ENCODE results near the gene RXRA. TPM values are rescaled to one million over a fixed set of nuclear protein-coding genes. Genes with fewer than 3 reads are reported as not detected.

Gene RXRA
- total RNA-seq, 4 donors from 2014 or later = 53.3 to 87.8 (median 69.6) TPM

DNA sequence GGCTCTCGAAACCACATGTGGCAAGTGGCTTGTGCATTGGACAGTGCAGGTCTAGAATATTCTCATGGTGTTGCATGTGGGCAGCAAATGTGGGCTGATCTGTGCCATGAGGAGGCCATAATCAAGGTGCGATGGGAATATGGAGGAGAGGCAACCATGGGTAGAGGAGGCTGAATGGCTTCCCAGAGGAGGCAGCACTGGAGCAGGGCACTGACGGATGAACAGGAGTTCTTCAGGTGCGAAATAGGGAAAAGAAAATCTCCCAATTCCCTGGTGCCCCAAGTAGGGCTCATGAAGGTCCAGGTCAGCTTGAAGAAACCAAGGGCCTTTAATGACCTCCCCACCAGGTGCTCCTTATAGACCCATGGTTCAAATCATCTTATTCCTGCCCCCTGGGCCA lies 126.5 kb downstream of the RXRA start:
- ATAC-seq (ENCODE audit: low FRiP score) (no peak), DNase-seq (ENCODE audit: low spot score) (no peak)
- TF ChIP-seq, protein P1, sequence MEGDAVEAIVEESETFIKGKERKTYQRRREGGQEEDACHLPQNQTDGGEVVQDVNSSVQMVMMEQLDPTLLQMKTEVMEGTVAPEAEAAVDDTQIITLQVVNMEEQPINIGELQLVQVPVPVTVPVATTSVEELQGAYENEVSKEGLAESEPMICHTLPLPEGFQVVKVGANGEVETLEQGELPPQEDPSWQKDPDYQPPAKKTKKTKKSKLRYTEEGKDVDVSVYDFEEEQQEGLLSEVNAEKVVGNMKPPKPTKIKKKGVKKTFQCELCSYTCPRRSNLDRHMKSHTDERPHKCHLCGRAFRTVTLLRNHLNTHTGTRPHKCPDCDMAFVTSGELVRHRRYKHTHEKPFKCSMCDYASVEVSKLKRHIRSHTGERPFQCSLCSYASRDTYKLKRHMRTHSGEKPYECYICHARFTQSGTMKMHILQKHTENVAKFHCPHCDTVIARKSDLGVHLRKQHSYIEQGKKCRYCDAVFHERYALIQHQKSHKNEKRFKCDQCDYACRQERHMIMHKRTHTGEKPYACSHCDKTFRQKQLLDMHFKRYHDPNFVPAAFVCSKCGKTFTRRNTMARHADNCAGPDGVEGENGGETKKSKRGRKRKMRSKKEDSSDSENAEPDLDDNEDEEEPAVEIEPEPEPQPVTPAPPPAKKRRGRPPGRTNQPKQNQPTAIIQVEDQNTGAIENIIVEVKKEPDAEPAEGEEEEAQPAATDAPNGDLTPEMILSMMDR (IDR thresholded peaks at IDR 0.05) = no peak

DNA sequence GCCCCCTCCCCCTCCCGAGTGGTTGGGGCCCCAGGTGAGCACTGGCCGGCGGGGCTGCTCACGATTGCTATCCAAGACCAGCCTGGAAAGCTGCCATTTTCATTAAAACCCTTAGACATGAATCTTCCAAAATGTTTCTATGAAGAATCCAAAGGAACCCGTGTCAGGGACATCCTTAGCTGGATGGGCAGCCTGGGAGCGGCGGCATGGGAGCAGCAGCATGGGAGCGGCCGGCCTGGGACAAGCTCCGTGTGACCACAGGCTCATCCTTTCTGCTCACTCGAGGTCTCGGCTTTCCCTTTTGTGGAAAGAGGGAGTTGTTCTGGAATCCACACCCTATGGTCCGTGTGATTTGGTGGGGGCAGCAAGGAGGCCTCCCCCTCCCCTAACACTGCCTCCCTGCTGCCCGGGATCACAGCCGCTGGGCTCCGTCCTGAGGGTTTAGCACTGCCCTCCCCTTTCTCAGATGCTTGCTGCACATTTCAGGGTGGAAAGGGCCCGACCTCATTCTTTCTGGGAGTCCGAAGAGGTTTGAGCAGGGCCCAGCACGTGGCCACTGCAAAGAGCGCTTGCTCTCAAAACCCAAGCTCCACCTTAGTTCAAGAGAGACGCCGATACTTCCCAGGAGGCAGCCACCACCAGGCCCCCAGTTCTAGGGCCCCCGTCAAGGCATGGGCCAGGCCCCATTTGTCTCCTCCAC lies 127.7 kb downstream of the RXRA start:
- TF ChIP-seq, protein P1 (IDR thresholded peaks at IDR 0.05) = no peak
- no peak for DNase-seq (ENCODE audit: low spot score)

DNA sequence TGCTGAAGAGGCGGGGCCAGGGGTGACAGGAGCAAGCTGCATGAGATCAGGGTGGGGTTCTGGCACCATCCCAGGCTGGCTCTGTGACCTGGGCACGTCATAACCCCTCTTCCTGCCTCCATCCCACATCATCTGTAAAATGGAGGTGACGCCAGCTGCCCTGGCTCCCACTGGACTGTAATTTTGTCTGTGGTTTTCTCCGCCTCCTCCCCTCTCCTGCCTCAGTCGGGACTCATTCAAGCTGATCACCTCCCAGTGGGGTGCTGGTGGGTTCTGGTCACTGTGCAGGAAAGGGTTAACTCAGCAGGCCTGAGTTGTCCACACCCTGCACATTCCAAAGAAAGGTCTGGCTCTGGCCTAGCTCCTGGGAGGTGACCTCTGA lies 128.2 kb downstream of the RXRA start:
- DNase-seq (ENCODE audit: low spot score) (no peak), ATAC-seq (ENCODE audit: low FRiP score) (no peak)
- TF ChIP-seq, protein P1 (IDR thresholded peaks at IDR 0.05) = no peak

More for the DNA sequence above, 127.7 kb downstream of the RXRA start:
- ATAC-seq (ENCODE audit: low FRiP score) = no peak

DNA sequence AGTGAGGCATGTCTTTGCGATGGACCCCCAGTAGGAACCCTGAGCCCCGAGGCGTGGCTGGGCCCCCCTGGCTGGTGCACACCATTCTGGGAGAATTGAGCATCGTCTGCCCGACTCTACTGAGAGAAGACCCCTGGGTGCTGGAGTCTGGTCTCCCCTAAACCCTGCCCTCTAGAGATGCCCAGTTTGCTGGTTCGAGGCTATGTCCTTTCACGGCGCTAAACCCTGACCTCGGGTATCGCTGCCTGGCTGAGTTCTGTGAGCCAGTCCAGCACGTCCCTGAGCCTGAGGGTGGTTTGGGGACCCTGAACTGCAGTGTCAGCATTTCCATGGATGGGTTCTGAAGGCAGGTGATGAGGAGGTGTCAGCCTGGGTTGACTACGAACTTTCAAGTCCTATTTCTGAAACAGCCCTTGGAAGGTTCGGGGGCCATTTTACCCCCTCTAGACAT lies 128.8 kb downstream of the RXRA start:
- DNase-seq (ENCODE audit: low spot score) = no peak
- ATAC-seq (ENCODE audit: low FRiP score) = no peak
- TF ChIP-seq, protein P1 (IDR thresholded peaks at IDR 0.05) = no peak

DNA sequence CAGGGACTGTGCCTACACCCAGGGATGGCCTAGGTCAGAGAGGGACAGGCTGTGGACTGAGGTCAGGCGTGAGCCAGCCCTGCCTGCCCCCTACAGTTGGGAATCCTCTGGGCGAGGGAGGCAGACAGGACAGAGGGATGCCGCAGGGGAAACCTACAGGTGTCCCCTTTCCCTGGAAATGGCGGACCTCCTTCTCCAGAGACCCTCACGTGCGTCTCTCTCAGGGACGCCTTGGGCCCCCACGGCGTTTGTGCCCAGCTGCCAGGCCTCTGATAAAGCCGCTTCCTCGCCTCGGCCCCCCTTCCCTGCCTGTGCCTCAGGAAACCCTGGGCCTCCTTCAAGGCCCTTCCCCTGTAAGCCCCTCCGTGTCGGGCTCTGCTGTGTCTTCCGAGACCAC lies 129.3 kb downstream of the RXRA start:
- no peak for ATAC-seq (ENCODE audit: low FRiP score)
- TF ChIP-seq, protein P1 (IDR thresholded peaks at IDR 0.05) = no peak
- DNase-seq (ENCODE audit: low spot score) = no peak

DNA sequence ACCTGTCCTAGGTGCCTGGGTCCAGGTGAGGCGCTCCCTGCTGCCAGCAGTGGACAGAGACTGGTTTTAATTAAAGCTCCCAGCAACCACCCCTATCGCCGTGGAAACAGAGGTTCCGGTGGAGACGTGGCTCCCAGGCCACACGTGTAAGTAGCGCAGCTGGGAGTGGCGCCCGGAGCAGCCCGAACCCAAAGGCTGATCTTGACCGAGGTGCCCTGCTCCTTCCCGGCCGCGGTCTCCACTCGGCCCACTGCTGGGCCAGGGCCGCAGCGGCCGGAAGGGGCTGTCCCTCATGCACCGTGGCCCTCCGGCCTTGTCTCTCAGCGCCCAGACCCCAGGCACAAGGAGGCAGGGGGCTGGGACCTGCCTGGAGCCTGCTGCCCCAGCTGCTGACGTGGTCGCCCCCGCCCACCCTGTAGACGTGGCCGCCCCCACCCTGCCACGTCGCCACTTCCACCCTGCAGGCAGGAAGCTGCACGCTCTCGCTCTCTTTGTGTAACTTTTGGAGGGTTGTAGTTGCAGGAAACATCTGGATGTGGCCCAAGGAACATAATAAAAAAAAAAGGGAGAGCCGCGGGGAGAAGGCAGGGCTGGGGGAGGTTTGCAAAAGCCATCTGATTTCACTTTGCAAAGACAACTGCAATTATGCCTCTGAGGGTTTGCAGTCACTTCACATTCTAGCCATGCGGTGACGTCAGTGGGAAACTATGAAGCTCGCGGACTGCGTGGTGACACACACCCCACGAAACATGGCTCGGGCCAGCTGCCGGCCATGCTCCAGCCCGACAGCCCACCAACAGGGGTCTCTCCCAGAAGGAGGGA lies 129.9 kb downstream of the RXRA start:
- TF ChIP-seq, protein P1 (IDR thresholded peaks at IDR 0.05) = no peak

More for the DNA sequence above, 129.9 kb downstream of the RXRA start:
- peak; percentile 66 for ATAC-seq (ENCODE audit: low FRiP score)
- peak; percentile 70 for DNase-seq (ENCODE audit: low spot score)
